Right atrium auricular region (tissue), 2 donors: ENCODE results near the gene ACTR3. TPM values are rescaled to one million over a fixed set of nuclear protein-coding genes. Genes with fewer than 3 reads are reported as not detected.

Source experiments
- DNase-seq: peaks from one replicate; pipeline ENCODE4 v3.0.0-alpha.2; 2019; ENCODE audit warnings: low spot score
- H3K27ac ChIP-seq, 2 donors: fragments of 200-600 bp; sonication (generic); 1 replicate in 1 of 2; 2 replicates in 1 of 2; pipeline ENCODE4 v1.5.1; 2016 to 2019
- H3K27me3 ChIP-seq, 2 donors: fragments of 200-600 bp; sonication (generic); one replicate each; pipeline versions ENCODE4 v1.5.1 to v1.6.0; 2017 to 2019
- H3K36me3 ChIP-seq: fragments of 200-600 bp; sonication (generic); one replicate; pipeline ENCODE4 v1.5.1; 2016
- H3K4me1 ChIP-seq, 2 donors: fragments of 200-600 bp; sonication (generic); one replicate each; pipeline versions ENCODE4 v1.5.1 to v1.6.0; 2017 to 2019
- H3K4me3 ChIP-seq, 2 donors: fragments of 200-600 bp; sonication (generic); 1 replicate in 1 of 2; 2 replicates in 1 of 2; pipeline ENCODE4 v1.5.1; 2017 to 2019; ENCODE audit warnings: mild to moderate bottlenecking in 1 of 2, moderate library complexity in 1 of 2
- H3K9me3 ChIP-seq, 2 donors: fragments of 200-600 bp; sonication (generic); one replicate each; pipeline ENCODE4 v1.5.1; 2019
- total RNA-seq, 2 donors: library from RNA; depleted of rRNA; stranded (reverse); fragments of >200 nt; gene quantifications; one replicate each; pipeline ENCODE4 v1.1.0, GENCODE V29; 2016
- TF ChIP-seq, protein P1 (sequence below), 2 donors: fragments of 200-600 bp; sonication (generic); IDR thresholded peaks; one replicate each; pipeline ENCODE4 v1.5.1; 2019; ENCODE audit warnings: antibody characterized with exemption in 2 of 2

ACTR3 gene
- total RNA-seq, 2 donors from 2014 or later = 68.5 to 70.5 TPM

DNA sequence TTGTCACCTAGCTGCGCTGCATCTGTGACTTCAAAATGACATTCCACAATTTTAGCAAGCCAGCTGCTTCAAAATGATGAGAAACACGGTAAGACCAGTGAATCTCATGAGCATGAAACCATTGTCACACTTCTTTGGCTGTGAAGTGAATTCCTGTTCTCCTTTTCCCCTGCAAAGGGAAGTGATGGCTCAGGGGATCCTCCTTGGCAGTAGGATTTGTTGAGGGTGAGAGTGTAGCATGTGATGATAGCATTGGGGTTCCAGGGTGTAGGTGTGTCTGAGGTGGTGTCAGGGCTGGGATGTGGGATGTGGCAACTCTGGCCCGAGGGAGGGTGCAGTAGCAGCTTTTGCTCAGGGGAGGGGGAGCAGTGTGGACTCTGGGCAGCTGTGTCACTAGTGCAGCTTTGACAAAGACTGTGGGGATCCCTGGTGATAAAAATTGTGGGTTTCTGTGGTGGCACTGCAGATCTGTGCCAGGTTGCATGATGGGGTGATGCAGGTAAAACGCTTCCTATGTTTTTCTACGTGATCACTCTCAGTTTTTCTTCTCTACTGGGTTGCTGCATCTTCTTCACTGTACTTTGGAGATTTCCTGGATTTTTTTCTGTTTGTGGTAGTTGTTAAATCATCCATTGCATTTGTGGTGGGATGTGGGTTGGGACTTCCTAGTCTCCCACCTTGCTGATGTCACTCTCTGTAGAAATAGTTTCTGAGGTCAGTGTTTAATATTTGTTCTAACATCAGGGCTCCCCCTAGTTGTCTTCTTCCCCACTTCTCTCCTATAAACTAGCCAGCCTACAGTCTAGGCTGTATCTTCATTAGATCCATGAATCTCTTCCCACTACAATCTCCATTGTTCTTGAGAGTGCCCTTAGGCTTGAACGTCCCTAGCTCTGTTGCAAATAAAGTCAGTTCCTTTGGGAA is 107.0 kb downstream of the ACTR3 start:
- no peaks in the 10 kb centered on the region for H3K4me1 ChIP-seq
- H3K27ac ChIP-seq = no peak overlapping the region
- DNase-seq = no peak
- H3K9me3 ChIP-seq = no peaks in the 10 kb centered on the region
- TF ChIP-seq, protein P1, sequence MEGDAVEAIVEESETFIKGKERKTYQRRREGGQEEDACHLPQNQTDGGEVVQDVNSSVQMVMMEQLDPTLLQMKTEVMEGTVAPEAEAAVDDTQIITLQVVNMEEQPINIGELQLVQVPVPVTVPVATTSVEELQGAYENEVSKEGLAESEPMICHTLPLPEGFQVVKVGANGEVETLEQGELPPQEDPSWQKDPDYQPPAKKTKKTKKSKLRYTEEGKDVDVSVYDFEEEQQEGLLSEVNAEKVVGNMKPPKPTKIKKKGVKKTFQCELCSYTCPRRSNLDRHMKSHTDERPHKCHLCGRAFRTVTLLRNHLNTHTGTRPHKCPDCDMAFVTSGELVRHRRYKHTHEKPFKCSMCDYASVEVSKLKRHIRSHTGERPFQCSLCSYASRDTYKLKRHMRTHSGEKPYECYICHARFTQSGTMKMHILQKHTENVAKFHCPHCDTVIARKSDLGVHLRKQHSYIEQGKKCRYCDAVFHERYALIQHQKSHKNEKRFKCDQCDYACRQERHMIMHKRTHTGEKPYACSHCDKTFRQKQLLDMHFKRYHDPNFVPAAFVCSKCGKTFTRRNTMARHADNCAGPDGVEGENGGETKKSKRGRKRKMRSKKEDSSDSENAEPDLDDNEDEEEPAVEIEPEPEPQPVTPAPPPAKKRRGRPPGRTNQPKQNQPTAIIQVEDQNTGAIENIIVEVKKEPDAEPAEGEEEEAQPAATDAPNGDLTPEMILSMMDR (IDR thresholded peaks at IDR 0.05) = no peak
- H3K27me3 ChIP-seq = no peaks in the 10 kb centered on the region
- H3K36me3 ChIP-seq = no peaks in the 10 kb centered on the region
- H3K4me3 ChIP-seq = no peak overlapping the region

DNA sequence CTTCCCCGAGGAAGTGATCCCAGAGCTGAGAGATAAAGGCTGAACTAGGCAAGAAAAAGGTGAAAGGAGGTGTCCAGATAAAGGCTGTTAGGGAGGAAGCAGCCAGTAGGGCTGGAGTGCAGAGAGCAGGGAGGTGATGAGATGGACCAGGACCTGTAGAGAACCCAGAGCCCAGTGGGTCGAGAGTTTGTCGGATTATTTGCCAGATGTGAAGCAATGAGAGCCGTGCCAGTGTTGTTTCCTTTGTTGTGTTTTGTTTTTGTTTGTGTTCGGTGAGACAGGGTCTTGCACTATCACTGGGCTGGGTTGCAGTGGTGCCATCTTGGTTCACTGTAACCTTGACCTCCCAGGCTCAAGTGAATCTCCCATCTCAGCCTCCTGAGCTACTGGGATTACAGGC is 111.3 kb downstream of the ACTR3 start:
- H3K27me3 ChIP-seq = no peaks in the 10 kb centered on the region
- no peak overlapping the region for H3K27ac ChIP-seq
- no peaks in the 10 kb centered on the region for H3K4me1 ChIP-seq
- H3K9me3 ChIP-seq = no peaks in the 10 kb centered on the region
- no peak overlapping the region for H3K4me3 ChIP-seq
- no peak for DNase-seq
- no peaks in the 10 kb centered on the region for H3K36me3 ChIP-seq
- TF ChIP-seq, protein P1 (IDR thresholded peaks at IDR 0.05) = no peak

DNA sequence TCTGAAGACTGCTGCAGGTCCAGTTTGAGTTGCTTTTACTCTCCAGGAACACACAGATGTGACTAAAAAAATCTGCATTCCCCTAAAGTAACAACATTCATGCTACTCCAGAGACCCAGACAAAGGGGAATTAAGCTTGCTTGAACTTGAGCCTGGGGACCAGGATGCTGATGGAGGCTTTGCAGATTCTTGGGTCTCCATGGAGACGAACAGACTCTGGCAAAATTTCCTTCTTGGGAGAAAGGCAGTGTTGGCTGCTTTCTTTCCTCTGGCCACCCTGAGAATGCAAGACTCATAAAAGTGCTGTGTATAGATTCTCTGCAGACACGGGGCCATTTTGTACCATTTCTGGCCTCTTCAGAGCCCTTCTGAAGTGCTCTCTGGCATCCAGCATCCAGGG is 112.0 kb downstream of the ACTR3 start:
- no peaks in the 10 kb centered on the region for H3K4me1 ChIP-seq
- DNase-seq = no peak
- no peak overlapping the region for H3K4me3 ChIP-seq
- TF ChIP-seq, protein P1 (IDR thresholded peaks at IDR 0.05) = no peak
- H3K36me3 ChIP-seq = no peaks in the 10 kb centered on the region
- no peak overlapping the region for H3K27ac ChIP-seq
- H3K9me3 ChIP-seq = no peaks in the 10 kb centered on the region
- H3K27me3 ChIP-seq = no peaks in the 10 kb centered on the region

DNA sequence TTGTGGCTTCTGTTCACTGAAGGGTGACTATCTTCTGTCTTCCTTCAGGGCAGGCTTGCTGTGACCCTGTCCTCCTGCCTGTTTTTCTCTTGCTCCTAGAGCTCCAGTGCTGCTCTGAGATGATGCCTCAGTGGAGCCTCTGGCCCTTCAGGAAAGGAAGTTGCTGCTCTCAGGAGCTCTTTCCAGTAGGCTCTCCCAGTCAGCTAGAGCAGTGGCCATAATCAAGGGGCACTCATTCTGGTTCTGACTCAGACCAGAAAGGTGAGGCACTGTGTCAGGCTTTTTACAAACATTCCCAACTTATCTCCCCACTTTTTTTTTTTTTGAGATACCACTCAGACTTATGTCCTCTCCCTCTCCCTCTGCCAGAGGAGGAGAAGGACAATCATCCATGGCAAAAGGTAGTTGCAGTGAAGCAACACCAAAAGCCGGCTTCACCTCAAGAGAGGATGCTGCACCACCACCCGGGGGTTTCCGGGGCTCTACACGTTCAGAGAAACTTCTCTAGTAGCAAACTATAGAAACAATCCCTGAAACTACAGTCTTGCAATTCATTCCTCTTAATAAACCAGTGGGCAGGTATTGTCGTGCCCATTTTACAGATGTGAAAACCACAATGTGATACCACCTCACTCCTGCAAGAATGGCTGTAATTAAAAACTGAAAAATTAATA is 115.4 kb downstream of the ACTR3 start:
- no peak overlapping the region for H3K4me3 ChIP-seq
- no peaks in the 10 kb centered on the region for H3K9me3 ChIP-seq
- TF ChIP-seq, protein P1 (IDR thresholded peaks at IDR 0.05) = no peak
- no peaks in the 10 kb centered on the region for H3K27me3 ChIP-seq
- H3K4me1 ChIP-seq = no peaks in the 10 kb centered on the region
- H3K36me3 ChIP-seq = no peaks in the 10 kb centered on the region
- no peak for DNase-seq
- no peak overlapping the region for H3K27ac ChIP-seq

DNA sequence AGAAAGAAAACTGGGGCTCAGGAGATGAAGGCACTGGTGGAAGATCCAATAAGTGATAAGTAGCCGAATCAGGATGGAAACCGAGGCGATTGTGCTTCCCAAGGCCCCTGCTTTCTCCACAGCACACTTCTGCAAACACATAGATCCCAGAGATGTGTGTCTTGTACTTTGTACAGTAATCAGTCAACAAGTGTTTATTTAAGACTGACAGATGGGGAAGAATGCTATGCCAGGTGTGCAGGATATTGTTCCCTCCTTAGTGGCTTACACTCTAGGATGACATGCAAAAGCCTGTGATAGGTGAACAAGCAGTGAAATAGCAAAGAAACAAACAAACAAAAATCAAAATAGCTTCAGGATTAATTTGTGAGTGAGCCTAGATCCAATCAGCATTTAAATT is 116.6 kb downstream of the ACTR3 start:
- no peak overlapping the region for H3K4me3 ChIP-seq
- no peak overlapping the region for H3K27ac ChIP-seq
- H3K27me3 ChIP-seq = no peaks in the 10 kb centered on the region
- no peaks in the 10 kb centered on the region for H3K9me3 ChIP-seq
- no peak for DNase-seq
- H3K36me3 ChIP-seq = no peaks in the 10 kb centered on the region
- no peaks in the 10 kb centered on the region for H3K4me1 ChIP-seq
- TF ChIP-seq, protein P1 (IDR thresholded peaks at IDR 0.05) = no peak
